Liver (tissue), 9 donors: ENCODE data around the gene FBXO31. TPM values are rescaled to one million over a fixed set of nuclear protein-coding genes. Genes with fewer than 3 reads are reported as not detected.

Experiments used
- DNase-seq: peaks from one replicate; pipeline ENCODE4 v3.0.0-alpha.2; 2017; ENCODE audit warnings: low spot score
- H3K27ac ChIP-seq, 2 donors: one replicate each; pipeline ENCODE4 v1.7.0; 2013; ENCODE audit warnings: inconsistent platforms in 2 of 2, low read length in 2 of 2, control low read depth in 1 of 2, low read depth in 1 of 2, mild to moderate bottlenecking in 1 of 2
- H3K27me3 ChIP-seq, 4 donors: one replicate each; pipeline versions ENCODE4 v1.6.1 to v1.7.0; 2013; ENCODE audit warnings: low read length in 3 of 4, inconsistent platforms in 1 of 4, mild to moderate bottlenecking in 1 of 4, moderate library complexity in 1 of 4; ENCODE audit not compliant: control insufficient read depth in 4 of 4, insufficient read depth in 4 of 4
- H3K36me3 ChIP-seq, 4 donors: one replicate each; pipeline versions ENCODE4 v1.6.1 to v1.7.0; 2013; ENCODE audit warnings: low read length in 3 of 4, mild to moderate bottlenecking in 3 of 4, low read depth in 1 of 4, moderate library complexity in 1 of 4; ENCODE audit not compliant: control insufficient read depth in 4 of 4, insufficient read depth in 3 of 4
- H3K4me1 ChIP-seq, 4 donors: one replicate each; pipeline versions ENCODE4 v1.6.1 to v1.7.0; 2013; ENCODE audit warnings: low read length in 3 of 4, mild to moderate bottlenecking in 3 of 4, moderate library complexity in 1 of 4; ENCODE audit not compliant: control insufficient read depth in 4 of 4, insufficient read depth in 4 of 4
- H3K4me3 ChIP-seq, 3 donors: one replicate each; pipeline versions ENCODE4 v1.6.1 to v1.7.0; 2013; ENCODE audit warnings: low read length in 3 of 3, control low read depth in 1 of 3, low read depth in 1 of 3, mild to moderate bottlenecking in 1 of 3
- H3K9ac ChIP-seq, 2 donors: one replicate each; pipeline ENCODE4 v1.7.0; 2013; ENCODE audit warnings: low read length in 2 of 2, mild to moderate bottlenecking in 2 of 2, moderate library complexity in 2 of 2, control low read depth in 1 of 2, low read depth in 1 of 2
- H3K9me3 ChIP-seq, 4 donors: one replicate each; pipeline versions ENCODE4 v1.6.1 to v1.7.0; 2013; ENCODE audit warnings: low read length in 3 of 4; ENCODE audit not compliant: control insufficient read depth in 4 of 4
- ATF3 ChIP-seq: IDR thresholded peaks from 2 replicates; pipeline ENCODE4 v1.6.1; 2016; ENCODE audit warnings: antibody characterized with exemption
- CTCF ChIP-seq: fragments of 150-350 bp; IDR thresholded peaks from 2 replicates; pipeline ENCODE4 v1.5.1; 2017; ENCODE audit warnings: improper control_type of control experiment, low read depth, low read length; ENCODE audit not compliant: missing input control
- EGR1 ChIP-seq, 2 donors: IDR thresholded peaks; 2 replicates each; pipeline ENCODE4 v1.6.1; 2016 to 2018; ENCODE audit warnings: antibody characterized with exemption in 2 of 2, low read depth in 2 of 2
- FOXA1 ChIP-seq: IDR thresholded peaks from 2 replicates; pipeline ENCODE4 v1.6.1; 2016; ENCODE audit warnings: antibody characterized with exemption
- FOXA2 ChIP-seq: IDR thresholded peaks from 2 replicates; pipeline ENCODE4 v1.6.1; 2016; ENCODE audit warnings: antibody characterized with exemption
- HNF4A ChIP-seq, 2 donors: conservative IDR thresholded peaks; 2 replicates each; pipeline ENCODE4 v1.6.1; 2016; ENCODE audit warnings: antibody characterized with exemption in 2 of 2, mild to moderate bottlenecking in 2 of 2
- HNF4G ChIP-seq: IDR thresholded peaks from 2 replicates; pipeline ENCODE4 v1.6.1; 2016; ENCODE audit warnings: antibody characterized with exemption
- JUND ChIP-seq, 2 donors: IDR thresholded peaks; 2 replicates each; pipeline ENCODE4 v1.6.1; 2016; ENCODE audit warnings: antibody characterized with exemption in 2 of 2
- RAD21 ChIP-seq, 2 donors: IDR thresholded peaks; 2 replicates each; pipeline ENCODE4 v1.6.1; 2016; ENCODE audit warnings: antibody characterized with exemption in 2 of 2, mild to moderate bottlenecking in 2 of 2
- REST ChIP-seq: IDR thresholded peaks from 2 replicates; pipeline ENCODE4 v1.6.1; 2016; ENCODE audit warnings: antibody characterized with exemption, mild to moderate bottlenecking
- RXRA ChIP-seq, 2 donors: IDR thresholded peaks; 2 replicates each; pipeline ENCODE4 v1.6.1; 2017 to 2018; ENCODE audit warnings: antibody characterized with exemption in 2 of 2, mild to moderate bottlenecking in 1 of 2
- SP1 ChIP-seq: IDR thresholded peaks from 2 replicates; pipeline ENCODE4 v1.6.1; 2018; ENCODE audit warnings: antibody characterized with exemption, mild to moderate bottlenecking
- TAF1 ChIP-seq: conservative IDR thresholded peaks from 2 replicates; pipeline ENCODE4 v1.6.1; 2016; ENCODE audit warnings: antibody characterized with exemption, mild to moderate bottlenecking
- YY1 ChIP-seq: IDR thresholded peaks from 2 replicates; pipeline ENCODE4 v1.6.1; 2016; ENCODE audit warnings: antibody characterized with exemption, mild to moderate bottlenecking
- ZBTB33 ChIP-seq: IDR thresholded peaks from 2 replicates; pipeline ENCODE4 v1.6.1; 2016; ENCODE audit warnings: antibody characterized with exemption
- WGBS: extraction: QIAGEN DNeasy Blood & Tissue Kit; methylation state at CpG from one replicate; pipeline ENCODE4 v1.1.7; 2013; 5-methylcytosine and 5-hydroxymethylcytosine counted together
- polyA plus RNA-seq, 2 donors: library from polyadenylated mRNA; stranded (reverse) in 1 of 2; unstranded in 1 of 2; fragments of 200-250 nt in 1 of 2; fragments of >200 nt in 1 of 2; fragmentation: Nextera tagmentation in 1 of 2; extraction: Ambion mirVana in 1 of 2; gene quantifications; one replicate each; pipeline versions ENCODE4 v1.2.1 to v1.2.3, GENCODE V29; 2013 to 2015
- total RNA-seq, 2 donors: library from RNA; depleted of rRNA; stranded (reverse); fragments of >200 nt; gene quantifications; one replicate each; pipeline ENCODE4 v1.2.3, GENCODE V29; 2014
- donor health status: healthy.
- donor health status: healthy.
- donor health status: healthy.
- donor health status: healthy.
- donor health status: healthy.

FBXO31 gene
- total and polyA plus RNA-seq, 4 donors, result 13.2 to 30.3 (median 18.1) TPM

GRCh38 chr16:87334651-87335624 is 48.6 kb downstream of the FBXO31 start (continued):
- TF ChIP-seq CTCF, result no peak

GRCh38 chr16:87333581-87334331 is 49.8 kb downstream of the FBXO31 start:
- H3K4me3 ChIP-seq, result no peak overlapping the region
- no peaks in the 10 kb centered on the region for H3K4me1 ChIP-seq
- H3K9ac ChIP-seq, result no peak overlapping the region
- DNase-seq, result no peak
- peaks cover 22 to 79% (median 29%) of the 10 kb centered on the region in 4 donors for H3K36me3 ChIP-seq
- no peak overlapping the region for H3K27ac ChIP-seq
- 93% methylated on average over 41 of the region's 41 CpGs for WGBS
- TF ChIP-seq SP1 (no peak), ZBTB33 (no peak), FOXA1 (no peak)
- no peaks in the 10 kb centered on the region for H3K9me3 ChIP-seq
- no peaks in the 10 kb centered on the region for H3K27me3 ChIP-seq

GRCh38 chr16:87333101-87333500 is 50.5 kb downstream of the FBXO31 start:
- no peak for DNase-seq
- Histone ChIP-seq H3K27ac (no peak overlapping the region), H3K4me1 (no peaks in the 10 kb centered on the region), H3K27me3 (no peaks in the 10 kb centered on the region), H3K9me3 (no peaks in the 10 kb centered on the region), H3K9ac (no peak overlapping the region), H3K4me3 (no peak overlapping the region), H3K36me3 (peaks cover 19 to 79% (median 29%) of the 10 kb centered on the region in 4 donors)
- 92% methylated on average over 15 of the region's 15 CpGs for WGBS
- TF ChIP-seq RAD21 (IDR thresholded peaks at IDR 0.05) (no peak), CTCF (no peak), SP1 (no peak), ZBTB33 (no peak), EGR1 (IDR thresholded peaks at IDR 0.05; ENCODE audit: low read depth in 2 of 2) (no peak), RXRA (IDR thresholded peaks at IDR 0.05) (no peak), FOXA1 (no peak), JUND (IDR thresholded peaks at IDR 0.05) (no peak), ATF3 (no peak), FOXA2 (no peak), HNF4A (conservative IDR thresholded peaks at IDR 0.05) (no peak), HNF4G (no peak), YY1 (no peak), TAF1 (no peak), REST (no peak)
